Middle frontal gyrus (tissue), 1 donor: ENCODE data around the gene LYSMD4.

Experiments
- DNase-seq: peaks from one replicate; pipeline ENCODE4 v3.0.0-alpha.2; 2015; ENCODE audit warnings: low spot score; ENCODE audit errors: extremely low spot score

LYSMD4 gene

GRCh38 chr15:99731336-99732123 lies 1.7 kb downstream of the LYSMD4 start:
- no peak for DNase-seq

- DNase-seq, result no peak
Observed at GRCh38 chr15:99729920-99730319, 3.3 kb downstream of the LYSMD4 start.

- no peak for DNase-seq
Observed at GRCh38 chr15:99729327-99729726, 3.9 kb downstream of the LYSMD4 start.

GRCh38 chr15:99728916-99729315 lies 4.3 kb downstream of the LYSMD4 start:
- DNase-seq, result no peak

- DNase-seq, result no peak
Observed at GRCh38 chr15:99727733-99728132, 5.5 kb downstream of the LYSMD4 start.

GRCh38 chr15:99727330-99727729 lies 5.9 kb downstream of the LYSMD4 start:
- no peak for DNase-seq

GRCh38 chr15:99726333-99726732 lies 6.9 kb downstream of the LYSMD4 start:
- DNase-seq, result no peak

GRCh38 chr15:99722406-99722805 lies 10.8 kb downstream of the LYSMD4 start:
- DNase-seq, result no peak

- no peak for DNase-seq
Observed at GRCh38 chr15:99721896-99722295, 11.3 kb downstream of the LYSMD4 start.

GRCh38 chr15:99721104-99721778 lies 12.0 kb downstream of the LYSMD4 start:
- no peak for DNase-seq

- no peak for DNase-seq
Observed at GRCh38 chr15:99720533-99720932, 12.7 kb downstream of the LYSMD4 start.

- no peak for DNase-seq
Observed at GRCh38 chr15:99719096-99719541, 14.1 kb downstream of the LYSMD4 start.

GRCh38 chr15:99718421-99718820 lies 14.8 kb downstream of the LYSMD4 start:
- no peak for DNase-seq

GRCh38 chr15:99717161-99718009 lies 15.9 kb downstream of the LYSMD4 start:
- DNase-seq, result no peak

GRCh38 chr15:99716540-99717095 lies 16.6 kb downstream of the LYSMD4 start:
- no peak for DNase-seq

GRCh38 chr15:99712415-99712814 lies 20.8 kb downstream of the LYSMD4 start:
- DNase-seq, result no peak

GRCh38 chr15:99711625-99712024 lies 21.6 kb downstream of the LYSMD4 start:
- DNase-seq, result no peak

- DNase-seq, result no peak
Observed at GRCh38 chr15:99709243-99709986, 23.8 kb downstream of the LYSMD4 start.

GRCh38 chr15:99708563-99708962 lies 24.7 kb downstream of the LYSMD4 start:
- no peak for DNase-seq

- no peak for DNase-seq
Observed at GRCh38 chr15:99707473-99708270, 25.6 kb downstream of the LYSMD4 start.
